ENCODE measurements around the gene ZNF598.

DNA sequence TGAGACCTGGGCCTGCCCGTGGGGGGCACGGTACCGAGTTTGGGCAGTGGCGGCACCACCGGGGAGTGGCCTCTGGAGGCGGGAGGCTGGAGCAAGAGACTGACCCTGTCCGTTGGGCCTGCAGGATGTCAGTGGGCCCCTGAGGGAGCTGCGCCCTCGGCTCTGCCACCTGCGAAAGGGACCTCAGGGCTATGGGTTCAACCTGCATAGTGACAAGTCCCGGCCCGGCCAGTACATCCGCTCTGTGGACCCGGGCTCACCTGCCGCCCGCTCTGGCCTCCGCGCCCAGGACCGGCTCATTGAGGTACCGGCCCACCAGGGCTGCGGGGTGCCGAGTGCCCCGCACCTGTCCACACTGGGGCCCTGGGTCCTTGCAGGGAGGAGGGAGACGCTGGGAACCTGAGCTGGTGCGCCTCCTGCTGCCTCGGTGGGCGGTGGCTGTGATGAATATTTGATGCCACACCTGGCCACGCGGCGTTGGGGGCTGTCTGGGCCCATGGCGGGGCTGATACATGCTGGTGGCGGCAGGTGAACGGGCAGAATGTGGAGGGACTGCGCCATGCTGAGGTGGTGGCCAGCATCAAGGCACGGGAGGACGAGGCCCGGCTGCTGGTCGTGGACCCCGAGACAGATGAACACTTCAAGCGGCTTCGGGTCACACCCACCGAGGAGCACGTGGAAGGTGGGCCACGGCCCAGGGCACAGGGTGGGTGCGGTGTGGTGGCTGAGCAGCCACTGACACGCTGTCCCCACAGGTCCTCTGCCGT lies 26.8 kb upstream of the ZNF598 start:
- no peak for TF ChIP-seq ZFX (IDR thresholded peaks at IDR 0.05; ENCODE audit: borderline replicate concordance)
- TF ChIP-seq, protein P1, sequence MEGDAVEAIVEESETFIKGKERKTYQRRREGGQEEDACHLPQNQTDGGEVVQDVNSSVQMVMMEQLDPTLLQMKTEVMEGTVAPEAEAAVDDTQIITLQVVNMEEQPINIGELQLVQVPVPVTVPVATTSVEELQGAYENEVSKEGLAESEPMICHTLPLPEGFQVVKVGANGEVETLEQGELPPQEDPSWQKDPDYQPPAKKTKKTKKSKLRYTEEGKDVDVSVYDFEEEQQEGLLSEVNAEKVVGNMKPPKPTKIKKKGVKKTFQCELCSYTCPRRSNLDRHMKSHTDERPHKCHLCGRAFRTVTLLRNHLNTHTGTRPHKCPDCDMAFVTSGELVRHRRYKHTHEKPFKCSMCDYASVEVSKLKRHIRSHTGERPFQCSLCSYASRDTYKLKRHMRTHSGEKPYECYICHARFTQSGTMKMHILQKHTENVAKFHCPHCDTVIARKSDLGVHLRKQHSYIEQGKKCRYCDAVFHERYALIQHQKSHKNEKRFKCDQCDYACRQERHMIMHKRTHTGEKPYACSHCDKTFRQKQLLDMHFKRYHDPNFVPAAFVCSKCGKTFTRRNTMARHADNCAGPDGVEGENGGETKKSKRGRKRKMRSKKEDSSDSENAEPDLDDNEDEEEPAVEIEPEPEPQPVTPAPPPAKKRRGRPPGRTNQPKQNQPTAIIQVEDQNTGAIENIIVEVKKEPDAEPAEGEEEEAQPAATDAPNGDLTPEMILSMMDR (IDR thresholded peaks at IDR 0.05): no peak

Data from 22Rv1 (cell line).